Duodenal mucosa (tissue), 2 donors: ENCODE results near the gene CABP4.

Experiments used
- H3K27ac ChIP-seq: one replicate; pipeline ENCODE4 v1.7.0; 2013; ENCODE audit warnings: low read depth, low read length
- H3K27me3 ChIP-seq, 2 donors: one replicate each; pipeline ENCODE4 v1.7.0; 2013; ENCODE audit warnings: low read length in 2 of 2, control low read depth in 1 of 2; ENCODE audit not compliant: insufficient read depth in 2 of 2, control insufficient read depth in 1 of 2
- H3K36me3 ChIP-seq, 2 donors: one replicate each; pipeline ENCODE4 v1.7.0; 2013; ENCODE audit warnings: low read length in 2 of 2, control low read depth in 1 of 2; ENCODE audit not compliant: insufficient read depth in 2 of 2, control insufficient read depth in 1 of 2
- H3K4me1 ChIP-seq, 2 donors: one replicate each; pipeline ENCODE4 v1.7.0; 2013; ENCODE audit warnings: low read length in 2 of 2, control low read depth in 1 of 2; ENCODE audit not compliant: insufficient read depth in 2 of 2, control insufficient read depth in 1 of 2
- H3K4me3 ChIP-seq, 2 donors: one replicate each; pipeline ENCODE4 v1.7.0; 2013; ENCODE audit warnings: low read length in 2 of 2, low read depth in 1 of 2
- H3K9ac ChIP-seq, 2 donors: one replicate each; pipeline ENCODE4 v1.7.0; 2013; ENCODE audit warnings: low read length in 2 of 2, low read depth in 1 of 2
- H3K9me3 ChIP-seq, 2 donors: one replicate each; pipeline ENCODE4 v1.7.0; 2013; ENCODE audit warnings: low read length in 2 of 2, control low read depth in 1 of 2; ENCODE audit not compliant: control insufficient read depth in 1 of 2

The CABP4 gene

DNA sequence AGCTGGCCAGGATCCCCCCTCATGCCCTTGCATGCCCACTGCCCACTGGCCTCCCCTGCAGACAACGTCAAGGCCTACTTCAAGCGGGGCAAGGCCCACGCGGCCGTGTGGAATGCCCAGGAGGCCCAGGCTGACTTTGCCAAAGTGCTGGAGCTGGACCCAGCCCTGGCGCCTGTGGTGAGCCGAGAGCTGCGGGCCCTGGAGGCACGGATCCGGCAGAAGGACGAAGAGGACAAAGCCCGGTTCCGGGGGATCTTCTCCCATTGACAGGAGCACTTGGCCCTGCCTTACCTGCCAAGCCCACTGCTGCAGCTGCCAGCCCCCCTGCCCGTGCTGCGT lies 35.5 kb downstream of the CABP4 start:
- Histone ChIP-seq H3K9ac (no peak overlapping the region), H3K36me3 (peaks cover 18 to 52% of the 10 kb centered on the region in 2 donors), H3K27ac (no peak overlapping the region), H3K4me1 (peaks cover 0 to 12% of the 10 kb centered on the region in 2 donors), H3K9me3 (no peaks in the 10 kb centered on the region), H3K4me3 (no peak overlapping the region), H3K27me3 (no peaks in the 10 kb centered on the region)

GRCh38 chr11:67491276-67492068 lies 36.3 kb downstream of the CABP4 start:
- H3K4me1 ChIP-seq = peaks cover 0 to 6% of the 10 kb centered on the region in 2 donors
- H3K36me3 ChIP-seq = peaks cover 18 to 59% of the 10 kb centered on the region in 2 donors
- no peak overlapping the region for H3K9ac ChIP-seq
- H3K27me3 ChIP-seq = no peaks in the 10 kb centered on the region
- no peak overlapping the region for H3K27ac ChIP-seq
- H3K9me3 ChIP-seq = no peaks in the 10 kb centered on the region
- H3K4me3 ChIP-seq = no peak overlapping the region

DNA sequence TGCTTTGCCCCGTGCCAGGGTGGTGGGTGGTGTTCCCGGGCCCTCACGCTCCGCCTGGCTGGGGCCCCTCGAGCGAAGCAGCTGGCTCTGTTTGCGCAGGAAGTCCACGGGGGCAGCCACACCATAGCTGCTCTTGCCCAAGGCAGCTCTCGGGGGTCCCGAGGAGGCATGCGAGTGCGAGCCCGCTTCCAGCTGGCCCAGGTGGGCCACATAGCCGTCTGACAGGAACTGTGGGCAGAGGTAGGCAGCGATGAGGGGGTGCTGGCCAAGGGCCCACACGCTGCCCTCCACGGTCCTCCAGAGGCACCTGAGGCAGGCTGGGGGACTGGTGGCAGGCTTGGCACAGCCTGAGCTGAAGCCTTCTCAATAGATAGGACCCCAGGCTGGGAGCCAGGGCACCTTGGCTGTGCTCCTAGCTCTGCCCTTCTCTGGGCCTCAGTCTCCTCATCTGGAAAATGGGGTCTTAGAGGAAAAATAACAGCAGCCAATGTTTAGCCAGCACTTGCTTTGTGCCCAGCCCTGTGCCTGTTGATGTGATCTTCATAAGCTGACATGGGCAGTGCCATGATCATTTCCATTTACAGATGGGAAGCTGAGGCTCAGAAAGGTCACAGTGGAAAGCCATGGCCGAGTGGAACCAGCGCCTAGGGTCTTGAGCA lies 37.0 kb downstream of the CABP4 start:
- Histone ChIP-seq H3K9me3 (no peaks in the 10 kb centered on the region), H3K9ac (no peak overlapping the region), H3K4me3 (no peak overlapping the region), H3K27ac (no peak overlapping the region), H3K36me3 (peaks cover 22 to 60% of the 10 kb centered on the region in 2 donors), H3K27me3 (no peaks in the 10 kb centered on the region), H3K4me1 (no peaks in the 10 kb centered on the region)

- Histone ChIP-seq H3K4me3 (no peak overlapping the region), H3K9me3 (no peaks in the 10 kb centered on the region), H3K36me3 (peaks cover 22 to 66% of the 10 kb centered on the region in 2 donors), H3K4me1 (no peaks in the 10 kb centered on the region), H3K27ac (no peak overlapping the region), H3K27me3 (no peaks in the 10 kb centered on the region), H3K9ac (no peak overlapping the region)
Measured at GRCh38 chr11:67492801-67493547, 37.8 kb downstream of the CABP4 start.

DNA sequence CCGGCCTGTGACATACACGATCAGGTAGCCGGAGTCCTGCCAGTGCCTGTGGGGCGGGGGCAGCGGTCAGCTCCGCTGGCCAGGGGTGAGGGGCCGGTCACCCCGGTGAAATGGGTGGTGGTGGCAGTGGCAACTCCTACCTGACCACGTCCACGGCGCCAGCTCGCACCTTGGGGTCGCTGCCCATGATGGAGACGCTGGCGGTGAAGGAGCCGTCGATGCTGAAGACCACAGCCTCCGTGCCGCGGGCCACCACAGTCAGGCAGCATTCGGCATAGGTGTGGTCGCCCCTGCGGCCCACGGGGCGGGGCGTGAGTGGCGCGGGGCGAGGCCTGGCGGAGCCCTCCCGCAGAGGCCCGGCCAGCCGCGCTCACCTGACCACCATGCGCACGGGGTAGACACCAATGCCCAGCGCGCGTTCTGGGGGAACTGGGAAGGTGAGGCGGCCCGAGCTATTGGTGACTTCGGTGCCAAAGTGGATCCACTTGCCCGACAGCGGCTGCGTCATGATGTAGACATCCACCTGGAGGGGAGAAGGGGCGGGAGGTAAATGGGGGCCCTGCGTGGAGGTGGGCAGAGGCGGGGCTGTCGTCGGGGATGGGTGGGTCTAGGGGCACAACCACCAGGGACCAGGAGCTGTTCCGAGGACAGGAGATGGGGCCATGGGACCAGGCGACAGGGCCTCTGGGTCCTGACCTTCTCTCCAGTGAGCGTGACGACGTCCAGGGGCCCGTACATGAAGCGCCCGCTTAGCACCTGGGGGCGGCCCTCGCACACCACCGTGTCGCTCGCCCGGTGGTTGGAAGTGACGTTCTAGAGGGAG lies 38.6 kb downstream of the CABP4 start:
- H3K9ac ChIP-seq = no peak overlapping the region
- no peaks in the 10 kb centered on the region for H3K27me3 ChIP-seq
- H3K27ac ChIP-seq = no peak overlapping the region
- no peaks in the 10 kb centered on the region for H3K4me1 ChIP-seq
- H3K36me3 ChIP-seq = peaks cover 22 to 74% of the 10 kb centered on the region in 2 donors
- no peaks in the 10 kb centered on the region for H3K9me3 ChIP-seq
- H3K4me3 ChIP-seq = no peak overlapping the region

- no peak overlapping the region for H3K4me3 ChIP-seq
- H3K27ac ChIP-seq = no peak overlapping the region
- no peak overlapping the region for H3K9ac ChIP-seq
- H3K9me3 ChIP-seq = no peaks in the 10 kb centered on the region
- no peaks in the 10 kb centered on the region for H3K4me1 ChIP-seq
- H3K36me3 ChIP-seq = peaks cover 20 to 73% of the 10 kb centered on the region in 2 donors
- no peaks in the 10 kb centered on the region for H3K27me3 ChIP-seq
Measured at GRCh38 chr11:67494371-67495233, 39.4 kb downstream of the CABP4 start.

DNA sequence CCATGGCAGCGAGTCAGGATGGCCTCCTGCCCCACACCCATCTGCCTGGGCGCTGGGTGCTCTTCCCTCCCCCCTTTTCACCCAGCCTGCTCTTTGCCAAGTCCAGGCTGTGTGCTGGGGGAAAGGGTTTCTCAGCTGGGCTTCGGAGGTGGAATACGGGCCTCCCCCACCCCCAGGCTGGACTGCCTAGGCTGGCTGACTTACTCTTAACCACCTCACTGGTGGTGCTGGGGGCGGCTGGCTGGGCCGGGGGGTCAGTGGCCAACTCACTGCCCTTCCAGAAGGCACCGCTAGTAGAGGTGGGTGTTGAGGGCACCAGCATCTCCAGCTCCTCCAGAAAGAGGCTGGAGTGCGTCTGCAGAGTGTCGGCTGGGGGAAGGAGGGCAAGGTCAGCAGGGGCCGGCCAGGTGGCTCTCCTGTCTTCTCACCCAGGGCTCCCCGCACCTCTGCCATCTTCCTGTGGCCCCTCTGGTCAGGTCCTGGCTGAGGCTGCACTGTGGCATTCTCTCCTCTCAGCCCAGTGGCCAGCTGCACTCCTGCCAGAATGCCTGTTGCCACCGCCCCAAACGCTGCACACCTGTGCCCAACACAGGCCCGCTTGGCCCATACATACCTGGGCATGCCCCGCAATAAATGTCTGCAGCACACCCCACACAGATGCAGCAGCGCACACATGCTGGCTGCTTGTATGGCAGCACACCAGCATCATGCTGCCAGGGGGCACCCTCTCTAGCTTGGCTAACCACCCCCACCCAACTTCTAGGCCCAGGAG lies 40.3 kb downstream of the CABP4 start:
- no peaks in the 10 kb centered on the region for H3K4me1 ChIP-seq
- no peak overlapping the region for H3K9ac ChIP-seq
- H3K27me3 ChIP-seq = no peaks in the 10 kb centered on the region
- no peak overlapping the region for H3K27ac ChIP-seq
- H3K36me3 ChIP-seq = peaks cover 23 to 74% of the 10 kb centered on the region in 2 donors
- no peaks in the 10 kb centered on the region for H3K9me3 ChIP-seq
- H3K4me3 ChIP-seq = no peak overlapping the region

DNA sequence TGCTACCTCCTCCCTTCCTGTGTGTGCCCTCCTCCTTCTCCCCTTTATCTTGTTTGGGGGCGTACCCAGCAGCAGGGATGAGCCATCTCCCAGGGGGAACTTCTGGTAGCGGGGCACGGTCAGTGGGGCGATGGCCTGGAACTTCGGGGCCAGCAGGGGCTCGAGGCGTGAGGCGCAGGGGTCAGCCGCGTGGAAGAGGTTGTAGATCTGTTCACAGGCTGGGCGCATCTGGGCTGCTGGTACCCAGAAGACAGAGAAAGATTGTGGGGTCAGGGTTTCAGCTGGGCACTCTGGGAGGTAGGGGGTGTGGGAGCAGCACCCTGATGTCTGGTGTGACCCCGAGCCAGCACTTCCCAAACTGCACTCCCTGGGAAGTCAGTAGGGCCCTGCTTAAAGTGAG lies 41.0 kb downstream of the CABP4 start:
- no peak overlapping the region for H3K9ac ChIP-seq
- H3K36me3 ChIP-seq = peaks cover 19 to 71% of the 10 kb centered on the region in 2 donors
- H3K4me1 ChIP-seq = no peaks in the 10 kb centered on the region
- H3K27ac ChIP-seq = no peak overlapping the region
- H3K4me3 ChIP-seq = no peak overlapping the region
- no peaks in the 10 kb centered on the region for H3K27me3 ChIP-seq
- no peaks in the 10 kb centered on the region for H3K9me3 ChIP-seq
